Type B pancreatic cell (in vitro differentiated cells): Measurements from ENCODE around the gene ASXL2. TPM values are rescaled to one million over a fixed set of nuclear protein-coding genes. Genes with fewer than 3 reads are reported as not detected.

Experiments
- DNase-seq: peaks from one replicate; pipeline ENCODE4 v3.0.0; 2021; ENCODE audit warnings: mixed read lengths; ENCODE audit not compliant: unreplicated experiment; ENCODE audit errors: extremely low spot score
- H3K27ac Mint-ChIP-seq: 2 replicates; pipeline ENCODE4 v1.8.0; 2021; ENCODE audit warnings: mild to moderate bottlenecking, mixed read lengths
- H3K27me3 Mint-ChIP-seq: 2 replicates; pipeline ENCODE4 v1.8.0; 2021; ENCODE audit warnings: mixed read lengths
- H3K36me3 Mint-ChIP-seq: 2 replicates; pipeline ENCODE4 v1.8.0; 2021; ENCODE audit warnings: mixed read lengths
- H3K4me1 Mint-ChIP-seq: one replicate; pipeline ENCODE4 v1.8.0; 2021; ENCODE audit warnings: mixed read lengths; ENCODE audit not compliant: unreplicated experiment
- H3K4me3 Mint-ChIP-seq: 2 replicates; pipeline ENCODE4 v1.8.0; 2021; ENCODE audit warnings: mild to moderate bottlenecking, mixed read lengths
- H3K9me3 Mint-ChIP-seq: 2 replicates; pipeline ENCODE4 v1.8.0; 2021; ENCODE audit warnings: mixed read lengths
- total RNA-seq: library from RNA; stranded (reverse); gene quantifications from 2 replicates; pipeline ENCODE4 v1.2.1, GENCODE V29; 2021; ENCODE audit warnings: low replicate concordance
- TF ChIP-seq, protein P1 (sequence below): fragments of 200-600 bp; sonication (generic); conservative IDR thresholded peaks from 2 replicates; pipeline ENCODE4 v1.5.0; 2021; ENCODE audit warnings: antibody characterized with exemption, mild to moderate bottlenecking

The ASXL2 gene
- total RNA-seq, 1 donor from 2014 or later, result 29.2 TPM

DNA sequence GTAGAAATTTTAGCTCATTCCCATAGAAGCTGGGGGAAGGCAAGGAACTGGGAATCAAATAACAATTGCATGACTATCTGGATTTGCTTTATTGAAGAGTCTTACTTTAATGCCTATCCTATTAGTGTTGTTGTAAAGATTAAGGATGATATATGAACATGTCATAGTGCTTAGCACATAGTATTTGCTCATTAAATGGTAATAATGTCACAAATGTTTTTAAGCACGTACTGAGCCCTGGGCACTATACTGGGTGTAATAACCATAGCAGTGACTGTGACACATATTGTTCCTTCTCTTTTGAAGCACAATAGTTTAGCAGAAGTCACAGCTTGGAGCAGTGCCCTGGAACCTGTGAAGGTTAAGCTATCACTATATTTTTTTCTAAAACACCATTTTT is 157.7 kb downstream of the ASXL2 start:
- Mint-ChIP-seq H3K9me3 (no peaks in the 10 kb centered on the region), H3K4me3 (no peak overlapping the region), H3K36me3 (no peaks in the 10 kb centered on the region), H3K27ac (no peak overlapping the region), H3K27me3 (peaks cover 4% of the 10 kb centered on the region), H3K4me1 (peaks cover 8% of the 10 kb centered on the region)
- no peak for DNase-seq
- TF ChIP-seq, protein P1, sequence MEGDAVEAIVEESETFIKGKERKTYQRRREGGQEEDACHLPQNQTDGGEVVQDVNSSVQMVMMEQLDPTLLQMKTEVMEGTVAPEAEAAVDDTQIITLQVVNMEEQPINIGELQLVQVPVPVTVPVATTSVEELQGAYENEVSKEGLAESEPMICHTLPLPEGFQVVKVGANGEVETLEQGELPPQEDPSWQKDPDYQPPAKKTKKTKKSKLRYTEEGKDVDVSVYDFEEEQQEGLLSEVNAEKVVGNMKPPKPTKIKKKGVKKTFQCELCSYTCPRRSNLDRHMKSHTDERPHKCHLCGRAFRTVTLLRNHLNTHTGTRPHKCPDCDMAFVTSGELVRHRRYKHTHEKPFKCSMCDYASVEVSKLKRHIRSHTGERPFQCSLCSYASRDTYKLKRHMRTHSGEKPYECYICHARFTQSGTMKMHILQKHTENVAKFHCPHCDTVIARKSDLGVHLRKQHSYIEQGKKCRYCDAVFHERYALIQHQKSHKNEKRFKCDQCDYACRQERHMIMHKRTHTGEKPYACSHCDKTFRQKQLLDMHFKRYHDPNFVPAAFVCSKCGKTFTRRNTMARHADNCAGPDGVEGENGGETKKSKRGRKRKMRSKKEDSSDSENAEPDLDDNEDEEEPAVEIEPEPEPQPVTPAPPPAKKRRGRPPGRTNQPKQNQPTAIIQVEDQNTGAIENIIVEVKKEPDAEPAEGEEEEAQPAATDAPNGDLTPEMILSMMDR, result no peak

DNA sequence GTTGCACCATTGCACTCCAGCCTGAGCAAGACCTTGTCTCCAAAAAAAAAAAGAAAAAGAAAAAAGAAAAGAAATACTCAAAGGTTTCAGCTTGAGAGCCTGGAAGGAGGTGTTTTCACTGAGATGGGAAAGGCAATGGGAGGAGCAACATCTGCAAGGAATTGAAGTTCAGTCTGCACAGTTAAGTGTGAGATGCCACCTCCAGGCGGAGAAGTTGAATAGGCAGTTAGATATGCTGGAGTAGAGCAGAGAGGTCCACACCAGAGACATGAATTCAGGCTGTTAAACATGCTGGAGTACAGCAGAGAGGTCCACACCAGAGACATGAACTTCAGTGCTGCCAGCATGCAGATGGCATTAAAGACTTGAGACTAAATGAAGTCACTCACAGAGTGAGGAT is 163.5 kb downstream of the ASXL2 start:
- peaks cover 15% of the 10 kb centered on the region for H3K4me1 Mint-ChIP-seq
- H3K9me3 Mint-ChIP-seq, result peaks cover 8% of the 10 kb centered on the region
- peaks cover 1% of the 10 kb centered on the region for H3K27me3 Mint-ChIP-seq
- no peaks in the 10 kb centered on the region for H3K36me3 Mint-ChIP-seq
- DNase-seq, result no peak
- TF ChIP-seq, protein P1, result peak; percentile 22
- H3K27ac Mint-ChIP-seq, result no peak overlapping the region
- no peak overlapping the region for H3K4me3 Mint-ChIP-seq

DNA sequence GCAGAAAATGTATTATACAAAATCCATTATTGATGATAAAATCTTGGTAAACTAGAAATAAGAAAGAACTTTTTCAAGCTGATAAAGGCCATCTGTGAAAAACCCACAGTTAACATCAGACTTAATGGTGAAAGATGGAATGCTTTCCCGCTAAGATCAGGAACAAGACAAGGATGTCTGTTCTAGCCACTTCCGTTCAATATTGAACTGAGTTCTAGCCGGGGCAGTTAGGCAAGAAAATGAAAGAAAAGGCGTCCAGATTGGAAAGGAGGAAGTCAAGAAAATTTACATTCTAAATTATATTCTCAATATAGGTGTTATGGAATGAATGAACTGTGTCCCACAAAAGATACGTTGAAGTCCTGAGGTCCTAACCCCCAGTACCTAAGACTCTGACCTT is 165.8 kb downstream of the ASXL2 start:
- no peak overlapping the region for H3K4me3 Mint-ChIP-seq
- H3K36me3 Mint-ChIP-seq, result no peaks in the 10 kb centered on the region
- H3K9me3 Mint-ChIP-seq, result peaks cover 8% of the 10 kb centered on the region
- TF ChIP-seq, protein P1, result no peak
- H3K27me3 Mint-ChIP-seq, result no peaks in the 10 kb centered on the region
- H3K4me1 Mint-ChIP-seq, result peaks cover 19% of the 10 kb centered on the region
- no peak for DNase-seq
- H3K27ac Mint-ChIP-seq, result no peak overlapping the region

DNA sequence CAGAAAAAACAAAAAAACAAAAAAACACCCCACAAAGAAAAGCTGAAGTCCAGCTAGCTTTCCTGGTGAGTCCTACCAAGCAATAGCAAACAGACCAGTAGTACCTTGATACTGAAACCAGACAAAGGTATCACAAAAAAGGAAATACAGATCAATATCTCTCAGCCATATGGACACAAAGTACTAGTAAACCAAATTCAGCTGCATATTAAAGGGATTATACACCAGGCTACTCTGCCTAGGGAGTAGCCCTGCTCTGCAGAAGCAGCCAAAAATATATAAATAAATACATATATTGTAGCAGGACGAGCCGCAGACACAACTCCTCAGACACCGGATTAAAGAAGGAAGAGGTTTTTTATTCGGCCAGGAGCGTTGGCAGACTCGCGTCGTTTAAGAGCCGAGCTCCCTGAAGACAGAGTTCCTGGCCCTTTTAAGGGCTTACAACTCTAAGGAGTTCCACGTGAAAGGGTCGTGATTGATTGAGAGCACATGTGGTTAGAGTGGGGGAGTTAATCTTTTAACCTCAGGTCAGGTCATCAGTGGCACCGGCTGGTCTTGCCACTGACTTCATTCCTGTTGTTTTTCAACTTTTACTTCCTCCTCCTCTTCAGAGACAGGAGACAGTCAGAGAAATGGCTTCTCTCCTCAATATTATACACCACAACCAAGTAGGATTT is 166.5 kb downstream of the ASXL2 start:
- Mint-ChIP-seq H3K36me3 (no peaks in the 10 kb centered on the region), H3K4me1 (peaks cover 19% of the 10 kb centered on the region), H3K27ac (peak overlapping the region; percentile 46), H3K4me3 (peak overlapping the region; percentile 73), H3K27me3 (no peaks in the 10 kb centered on the region), H3K9me3 (peaks cover 8% of the 10 kb centered on the region)
- TF ChIP-seq, protein P1, result no peak
- DNase-seq, result no peak

DNA sequence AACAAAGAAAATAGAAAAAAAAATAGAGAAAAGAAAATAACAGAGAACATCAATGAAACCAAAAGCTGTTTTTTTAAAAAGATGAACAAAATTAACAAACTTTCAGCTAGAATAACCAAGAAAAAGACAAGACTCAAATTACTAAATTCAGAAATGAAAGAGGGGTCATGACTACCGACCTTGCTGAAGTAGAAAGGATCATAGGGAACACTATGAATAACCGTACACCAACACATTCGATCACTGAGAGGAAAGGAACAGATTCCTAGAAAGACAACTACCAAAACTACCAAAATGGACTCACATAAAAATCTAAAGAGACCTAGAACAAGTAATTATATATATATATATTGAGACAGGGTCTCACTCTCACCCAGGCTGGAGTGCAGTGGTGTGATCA is 167.5 kb downstream of the ASXL2 start:
- H3K9me3 Mint-ChIP-seq, result peaks cover 8% of the 10 kb centered on the region
- TF ChIP-seq, protein P1, result no peak
- H3K4me1 Mint-ChIP-seq, result peaks cover 19% of the 10 kb centered on the region
- no peaks in the 10 kb centered on the region for H3K36me3 Mint-ChIP-seq
- H3K4me3 Mint-ChIP-seq, result no peak overlapping the region
- DNase-seq, result no peak
- H3K27ac Mint-ChIP-seq, result no peak overlapping the region
- H3K27me3 Mint-ChIP-seq, result no peaks in the 10 kb centered on the region

DNA sequence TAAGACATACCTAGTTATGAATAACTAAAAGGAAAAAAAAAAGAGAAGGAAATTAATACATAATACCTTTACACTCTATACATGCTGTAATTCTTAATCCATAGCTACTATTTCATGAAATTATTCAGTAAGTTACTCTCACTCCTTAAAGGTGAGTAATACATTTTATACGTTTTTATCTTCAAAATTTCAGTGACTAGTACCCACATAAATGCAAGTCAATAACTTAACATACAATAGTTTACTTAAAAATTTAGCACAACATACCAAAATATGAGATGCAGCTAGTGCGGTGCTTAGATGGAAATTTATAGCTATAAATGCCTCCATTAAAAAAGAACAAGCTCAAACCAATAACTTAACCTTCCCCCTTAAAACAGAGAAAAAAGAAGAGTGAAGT is 168.9 kb downstream of the ASXL2 start:
- TF ChIP-seq, protein P1, result no peak
- Mint-ChIP-seq H3K36me3 (no peaks in the 10 kb centered on the region), H3K4me1 (peaks cover 19% of the 10 kb centered on the region), H3K4me3 (no peak overlapping the region), H3K27ac (no peak overlapping the region), H3K27me3 (no peaks in the 10 kb centered on the region), H3K9me3 (peaks cover 8% of the 10 kb centered on the region)
- DNase-seq, result no peak
